C4-2B (cell line): ENCODE results near the gene PCDHGB4.
"Not testable (repeated sequence)": the region's sequence is repeated elsewhere in the genome, so short reads cannot be mapped to it uniquely, and the experiment has no call there.

Experiments
- ZFX ChIP-seq: fragments of 450-650 bp; IDR thresholded peaks from 2 replicates; pipeline ENCODE4 v1.6.1; 2017
- TF ChIP-seq, protein P1 (sequence below): fragments of 450-650 bp; conservative IDR thresholded peaks from 2 replicates; pipeline ENCODE4 v1.5.1; 2017; ENCODE audit warnings: mild to moderate bottlenecking

- TF ChIP-seq, protein P1, sequence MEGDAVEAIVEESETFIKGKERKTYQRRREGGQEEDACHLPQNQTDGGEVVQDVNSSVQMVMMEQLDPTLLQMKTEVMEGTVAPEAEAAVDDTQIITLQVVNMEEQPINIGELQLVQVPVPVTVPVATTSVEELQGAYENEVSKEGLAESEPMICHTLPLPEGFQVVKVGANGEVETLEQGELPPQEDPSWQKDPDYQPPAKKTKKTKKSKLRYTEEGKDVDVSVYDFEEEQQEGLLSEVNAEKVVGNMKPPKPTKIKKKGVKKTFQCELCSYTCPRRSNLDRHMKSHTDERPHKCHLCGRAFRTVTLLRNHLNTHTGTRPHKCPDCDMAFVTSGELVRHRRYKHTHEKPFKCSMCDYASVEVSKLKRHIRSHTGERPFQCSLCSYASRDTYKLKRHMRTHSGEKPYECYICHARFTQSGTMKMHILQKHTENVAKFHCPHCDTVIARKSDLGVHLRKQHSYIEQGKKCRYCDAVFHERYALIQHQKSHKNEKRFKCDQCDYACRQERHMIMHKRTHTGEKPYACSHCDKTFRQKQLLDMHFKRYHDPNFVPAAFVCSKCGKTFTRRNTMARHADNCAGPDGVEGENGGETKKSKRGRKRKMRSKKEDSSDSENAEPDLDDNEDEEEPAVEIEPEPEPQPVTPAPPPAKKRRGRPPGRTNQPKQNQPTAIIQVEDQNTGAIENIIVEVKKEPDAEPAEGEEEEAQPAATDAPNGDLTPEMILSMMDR: not testable (repeated sequence)
- not testable (repeated sequence) for TF ChIP-seq ZFX
These were observed 7.1 kb downstream of the PCDHGB4 start for GRCh38 chr5:141394401-141395187.
